ENCODE results near the gene EHHADH. TPM values are rescaled to one million over a fixed set of nuclear protein-coding genes. Genes with fewer than 3 reads are reported as not detected.
A peak's percentile ranks its signal among the peaks of the same experiment; 100 is the strongest.

Gene EHHADH
- total and polyA plus RNA-seq, 2 of the 13 experiments (the other 11 are each of a cell fraction or from before 2014, with no cell fraction given) = 14.5 to 38.9 TPM

DNA sequence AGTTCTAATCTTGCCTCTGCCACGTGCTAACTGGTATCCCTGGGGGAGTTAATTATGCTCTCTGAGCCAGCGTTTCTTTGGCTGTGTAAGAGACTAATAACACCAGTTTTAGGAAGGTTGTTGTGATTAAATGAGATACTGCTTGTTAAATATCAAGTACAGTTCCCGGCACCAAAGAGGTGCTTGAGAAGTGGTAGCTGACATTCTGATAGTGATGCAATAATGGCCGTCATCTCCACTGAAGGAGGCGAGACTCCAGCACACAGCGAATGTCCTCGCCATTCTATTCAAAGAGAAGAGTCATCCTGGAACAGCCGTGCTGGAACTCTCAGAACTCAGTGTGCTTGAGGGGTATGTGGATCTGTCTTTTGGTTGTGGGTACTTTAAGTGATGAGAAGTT lies 91.2 kb downstream of the EHHADH start:
- WGBS (ENCODE audit: low lambda C conversion rate) = 60% methylated on average over 8 of the region's 8 CpGs
- Histone ChIP-seq H3K4me1 (ENCODE audit: insufficient read depth, low read length) (peaks cover 19% of the 10 kb centered on the region; the same call in 1 of the 2 replicates), H3K27ac (ENCODE audit: extremely low read length, insufficient read depth, low read length) (no peak overlapping the region), H2AFZ (ENCODE audit: low read length) (no peak overlapping the region), H3K27me3 (ENCODE audit: control insufficient read depth in 1 of 2, insufficient read depth in 2 of 2, low read length in 2 of 2) (peaks cover 0 to 24% of the 10 kb centered on the region in 2 experiments; a peak in 3 of 5 replicates), H3K4me3 (replicated peaks in 1 of 3; ENCODE audit: insufficient read depth in 1 of 3, low read depth in 2 of 3, low read length in 3 of 3) (no peak overlapping the region), H3K36me3 (replicated peaks in 1 of 2; ENCODE audit: control insufficient read depth in 1 of 2, insufficient read depth in 2 of 2, low read length in 2 of 2) (no peaks in the 10 kb centered on the region), H4K20me1 (ENCODE audit: insufficient read depth, low read length) (no peaks in the 10 kb centered on the region), H3K9ac (ENCODE audit: insufficient read depth, low read depth, low read length) (no peak overlapping the region), H3K79me2 (ENCODE audit: insufficient read depth, low read length) (no peaks in the 10 kb centered on the region), H3K4me2 (ENCODE audit: low read depth, low read length) (no peak overlapping the region), H3K9me3 (ENCODE audit: low read length) (no peaks in the 10 kb centered on the region)
- ChIA-PET POLR2A (no interaction called here), CTCF (ENCODE audit: low intra/inter-chr PET ratio, low total read pairs) (no interaction called here)
- FAIRE-seq = no peak
- no peak for DNase-seq (ENCODE audit: low spot score)
- intact Hi-C loops (cut with micrococcal nuclease; ENCODE audit: unreplicated experiment) = no loop called here
- in situ Hi-C loops (cut with HindIII; ENCODE audit: extremely low pct_ligation_motif_present, low pct_unique_long_range_greater_than_20kb) = no loop called here
- BruUV-seq (replicated peaks) = no TSS peak
- TF ChIP-seq KLF12 (CRISPR knock-in tag; IDR thresholded peaks at IDR 0.05; ENCODE audit: borderline replicate concordance) (no peak), ZNF530 (CRISPR knock-in tag; IDR thresholded peaks at IDR 0.05; ENCODE audit: low read depth) (no peak), CEBPB (IDR thresholded peaks at IDR 0.05; ENCODE audit: borderline replicate concordance, low read depth, low read length) (0 out of 2 replicates have a peak, but pooled peaks have one; percentile 16)
- ATAC-seq = no peak

- FAIRE-seq (no peak), DNase-seq (ENCODE audit: low spot score) (no peak), ATAC-seq (no peak)
- 24% methylated on average over 5 of the region's 5 CpGs for WGBS (ENCODE audit: low lambda C conversion rate)
- no peak overlapping the region for H3K4me2 ChIP-seq (ENCODE audit: low read depth, low read length)
- in situ Hi-C loops (cut with HindIII; ENCODE audit: extremely low pct_ligation_motif_present, low pct_unique_long_range_greater_than_20kb) (no loop called here), intact Hi-C loops (cut with micrococcal nuclease; ENCODE audit: unreplicated experiment) (no loop called here)
- peaks cover 19% of the 10 kb centered on the region; the same call in 1 of the 2 replicates for H3K4me1 ChIP-seq (ENCODE audit: insufficient read depth, low read length)
- no peaks in the 10 kb centered on the region for H3K79me2 ChIP-seq (ENCODE audit: insufficient read depth, low read length)
- H2AFZ ChIP-seq (ENCODE audit: low read length) = no peak overlapping the region
- H4K20me1 ChIP-seq (ENCODE audit: insufficient read depth, low read length) = no peaks in the 10 kb centered on the region
- BruUV-seq (replicated peaks) = no TSS peak
- H3K27ac ChIP-seq (ENCODE audit: extremely low read length, insufficient read depth, low read length) = no peak overlapping the region
- ChIA-PET POLR2A (interaction anchor here (1.4 kb wide), 1 partner anchor 14 kb away, joined by 5 read pairs; no protein-coding TSS in a partner anchor), CTCF (ENCODE audit: low intra/inter-chr PET ratio, low total read pairs) (no interaction called here)
- no peak overlapping the region for H3K9ac ChIP-seq (ENCODE audit: insufficient read depth, low read depth, low read length)
- H3K9me3 ChIP-seq (ENCODE audit: low read length) = no peaks in the 10 kb centered on the region
- H3K27me3 ChIP-seq (ENCODE audit: control insufficient read depth in 1 of 2, insufficient read depth in 2 of 2, low read length in 2 of 2) = peaks cover 0 to 24% of the 10 kb centered on the region in 2 experiments; a peak in 3 of 5 replicates
- TF ChIP-seq SNAI1 (CRISPR knock-in tag; IDR thresholded peaks at IDR 0.05; ENCODE audit: borderline replicate concordance) = no peak
- TF ChIP-seq MAFK (conservative IDR thresholded peaks at IDR 0.05 in 1 of 2, IDR thresholded peaks at IDR 0.05 in 1 of 2; ENCODE audit: low read length in 2 of 2) = peak; percentile 13 to 59; a peak in 1 of 4 replicates
- no peaks in the 10 kb centered on the region for H3K36me3 ChIP-seq (replicated peaks in 1 of 2; ENCODE audit: control insufficient read depth in 1 of 2, insufficient read depth in 2 of 2, low read length in 2 of 2)
- no peak overlapping the region for H3K4me3 ChIP-seq (replicated peaks in 1 of 3; ENCODE audit: insufficient read depth in 1 of 3, low read depth in 2 of 3, low read length in 3 of 3)
These were observed 92.1 kb downstream of the EHHADH start for GRCh38 chr3:185161761-185162160.
